CD14-positive monocyte (primary cell): Measurements from ENCODE around the gene DNMBP. TPM values are rescaled to one million over a fixed set of nuclear protein-coding genes. Genes with fewer than 3 reads are reported as not detected.
"Not testable (repeated sequence)": the region's sequence is repeated elsewhere in the genome, so short reads cannot be mapped to it uniquely, and the experiment has no call there.

Experiments
- DNase-seq, 3 donors: peaks; one replicate each; pipeline ENCODE4 v3.0.0-alpha.2; 2011 to 2022
- H2AFZ ChIP-seq: 2 replicates; pipeline ENCODE4 v1.6.0; 2012; ENCODE audit warnings: mild to moderate bottlenecking, low read depth, low read length, inconsistent platforms; ENCODE audit not compliant: insufficient read depth, poor library complexity, severe bottlenecking
- H3K27ac ChIP-seq, 2 donors: 1 replicate in 1 of 2; 2 replicates in 1 of 2; pipeline ENCODE4 v1.5.1; 2012 to 2013; ENCODE audit warnings: low read length in 2 of 2, control low read depth in 1 of 2, inconsistent platforms in 1 of 2, low read depth in 1 of 2, mild to moderate bottlenecking in 1 of 2
- H3K27me3 ChIP-seq, 2 donors: one replicate each; pipeline versions ENCODE4 v1.6.0 to v1.6.1; 2011 to 2013; ENCODE audit warnings: low read length in 2 of 2; ENCODE audit not compliant: control insufficient read depth in 2 of 2, insufficient read depth in 2 of 2
- H3K36me3 ChIP-seq, 2 donors: replicated peaks in 1 of 2; 1 replicate in 1 of 2; 2 replicates in 1 of 2; pipeline versions ENCODE4 v1.5.1 to v1.6.1; 2012 to 2013; ENCODE audit warnings: low read length in 2 of 2, control low read depth in 1 of 2, inconsistent platforms in 1 of 2, mild to moderate bottlenecking in 1 of 2; ENCODE audit not compliant: insufficient read depth in 2 of 2, control insufficient read depth in 1 of 2
- H3K4me1 ChIP-seq, 2 donors: 1 replicate in 1 of 2; 2 replicates in 1 of 2; pipeline versions ENCODE4 v1.5.1 to v1.6.1; 2012 to 2013; ENCODE audit warnings: low read length in 2 of 2, control low read depth in 1 of 2, inconsistent platforms in 1 of 2, mild to moderate bottlenecking in 1 of 2, moderate library complexity in 1 of 2; ENCODE audit not compliant: insufficient read depth in 2 of 2, control insufficient read depth in 1 of 2
- H3K4me2 ChIP-seq: replicated peaks from 2 replicates; pipeline ENCODE3; 2012; ENCODE audit warnings: low read length, moderate library complexity, mild to moderate bottlenecking; ENCODE audit not compliant: poor library complexity, severe bottlenecking; ENCODE audit errors: extremely low read depth
- H3K4me3 ChIP-seq, 3 experiments: fragments of 200-600 bp in 1 of 3; sonication (generic) in 1 of 3; replicated peaks in 1 of 3; 1 replicate in 2 of 3; 2 replicates in 1 of 3; pipeline ENCODE4 v1.5.1; 2011 to 2013; ENCODE audit warnings: low read length in 3 of 3, mild to moderate bottlenecking in 3 of 3, control low read depth in 2 of 3, low read depth in 2 of 3, inconsistent platforms in 1 of 3, moderate library complexity in 1 of 3
- H3K79me2 ChIP-seq: 2 replicates; pipeline ENCODE4 v1.6.0; 2012; ENCODE audit warnings: mild to moderate bottlenecking, control low read depth, inconsistent platforms, low read length, moderate library complexity; ENCODE audit not compliant: insufficient read depth
- H3K9ac ChIP-seq: 2 replicates; pipeline ENCODE4 v1.6.0; 2017; ENCODE audit warnings: low read length, mild to moderate bottlenecking; ENCODE audit not compliant: insufficient read depth, poor library complexity, severe bottlenecking
- H3K9me3 ChIP-seq, 2 donors: replicated peaks in 1 of 2; 1 replicate in 1 of 2; 2 replicates in 1 of 2; pipeline versions ENCODE4 v1.5.1 to v1.6.1; 2012 to 2013; ENCODE audit warnings: low read length in 2 of 2, control low read depth in 1 of 2; ENCODE audit not compliant: control insufficient read depth in 1 of 2, insufficient read depth in 1 of 2
- H4K20me1 ChIP-seq: 2 replicates; pipeline ENCODE4 v1.6.0; 2012; ENCODE audit warnings: mild to moderate bottlenecking, low read length, control low read depth, moderate library complexity; ENCODE audit not compliant: insufficient read depth
- H3K27ac Mint-ChIP-seq, 7 donors: one replicate each; pipeline ENCODE4 v1.8.0; 2020; ENCODE audit warnings: mild to moderate bottlenecking in 7 of 7, mixed read lengths in 7 of 7, moderate library complexity in 6 of 7, inconsistent platforms in 2 of 7
- H3K27me3 Mint-ChIP-seq, 3 donors: one replicate each; pipeline ENCODE4 v1.8.0; 2021 to 2022; ENCODE audit warnings: low read depth in 3 of 3, mild to moderate bottlenecking in 3 of 3, mixed read lengths in 3 of 3, moderate library complexity in 3 of 3, inconsistent platforms in 1 of 3
- H3K36me3 Mint-ChIP-seq, 2 donors: one replicate each; pipeline ENCODE4 v1.8.0; 2020; ENCODE audit warnings: mixed read lengths in 2 of 2, inconsistent platforms in 1 of 2, mild to moderate bottlenecking in 1 of 2
- H3K4me1 Mint-ChIP-seq: one replicate; pipeline ENCODE4 v1.8.0; 2020; ENCODE audit warnings: mild to moderate bottlenecking, mixed read lengths
- H3K4me3 Mint-ChIP-seq, 2 donors: one replicate each; pipeline ENCODE4 v1.8.0; 2020; ENCODE audit warnings: mild to moderate bottlenecking in 2 of 2, mixed read lengths in 2 of 2, moderate library complexity in 1 of 2
- H3K9me3 Mint-ChIP-seq, 7 donors: one replicate each; pipeline ENCODE4 v1.8.0; 2020 to 2022; ENCODE audit warnings: mixed read lengths in 7 of 7, mild to moderate bottlenecking in 6 of 7, moderate library complexity in 6 of 7, inconsistent platforms in 2 of 7
- CTCF ChIP-seq: fragments of 200-600 bp; IDR thresholded peaks from one replicate; pipeline ENCODE4 v1.8.0; 2022; ENCODE audit warnings: antibody characterized with exemption, mild to moderate bottlenecking
- WGBS: methylation state at CpG from one replicate; pipeline ENCODE4 v1.1.5; 2013; ENCODE audit warnings: missing lambda C conversion rate; ENCODE audit not compliant: insufficient coverage; 5-methylcytosine and 5-hydroxymethylcytosine counted together
- intact Hi-C, 2 donors: fragments of 100-400 bp; cut with micrococcal nuclease; formaldehyde crosslinking; loops; one replicate each; pipeline versions ENCODE4 v1.15.0 to v1.15.1; 2023
- polyA plus RNA-seq, 3 donors: library from polyadenylated mRNA; depleted of rRNA in 1 of 3; unstranded in 2 of 3; stranded (reverse) in 1 of 3; fragments of 300-500 nt in 2 of 3; fragments of >200 nt in 1 of 3; fragmentation: Illumina TruSeq in 2 of 3; gene quantifications; 1 replicate in 2 of 3; 2 replicates in 1 of 3; pipeline ENCODE4 v1.2.3, GENCODE V29; 2012 to 2021

DNMBP gene
- polyA plus RNA-seq, 3 donors: 0.83 to 10.3 (median 1.2) TPM

- Histone ChIP-seq H3K27ac (no peak overlapping the region), H3K4me2 (no peak overlapping the region), H3K4me3 (no peak overlapping the region), H3K4me1 (no peaks in the 10 kb centered on the region), H3K79me2 (no peaks in the 10 kb centered on the region), H4K20me1 (no peaks in the 10 kb centered on the region), H2AFZ (no peak overlapping the region), H3K9ac (no peak overlapping the region), H3K27me3 (no peaks in the 10 kb centered on the region), H3K9me3 (peaks cover 0 to 10% of the 10 kb centered on the region in 2 donors), H3K36me3 (peaks cover 21 to 38% of the 10 kb centered on the region in 2 donors)
- Mint-ChIP-seq H3K36me3 (peaks cover 46 to 55% of the 10 kb centered on the region in 2 donors), H3K4me3 (no peak overlapping the region), H3K27me3 (peaks cover 0 to 2% (median 1%) of the 10 kb centered on the region in 3 donors), H3K27ac (peak overlapping the region in 1 of 7 donors; percentile 46), H3K9me3 (peaks cover 11 to 22% (median 20%) of the 10 kb centered on the region in 7 donors), H3K4me1 (no peaks in the 10 kb centered on the region)
- intact Hi-C loops: no loop called here
- TF ChIP-seq CTCF: no peak
- WGBS: no CpG with 5 or more reads among the region's 2 CpGs
- DNase-seq: no peak
Measured at GRCh38 chr10:99952799-99953198, 56.9 kb downstream of the DNMBP start.

GRCh38 chr10:99946051-99946450 is 63.7 kb downstream of the DNMBP start:
- peaks cover 8 to 23% (median 13%) of the 10 kb centered on the region in 7 donors for H3K9me3 Mint-ChIP-seq
- H3K9ac ChIP-seq, H2AFZ ChIP-seq, H3K4me3 ChIP-seq, H3K4me1 Mint-ChIP-seq, H3K27ac ChIP-seq, H3K4me3 Mint-ChIP-seq, H3K27me3 ChIP-seq, H3K9me3 ChIP-seq, H3K36me3 ChIP-seq, intact Hi-C loops, H4K20me1 ChIP-seq, H3K27ac Mint-ChIP-seq, H3K4me2 ChIP-seq, H3K4me1 ChIP-seq, DNase-seq, H3K27me3 Mint-ChIP-seq, H3K79me2 ChIP-seq: not testable (repeated sequence)
- peaks cover 17 to 23% of the 10 kb centered on the region in 2 donors for H3K36me3 Mint-ChIP-seq
- no CpG with 5 or more reads among the region's 2 CpGs for WGBS
